HG03565 (cell line): ENCODE data around the gene AUH.

Experiments used
- ATAC-seq: cut with Tn5 transposase; IDR thresholded peaks from one replicate; pipeline ENCODE4 v1.9.1; 2021; ENCODE audit warnings: mild to moderate bottlenecking, moderate library complexity; ENCODE audit not compliant: unreplicated experiment

AUH gene

GRCh38 chr9:91256235-91256634, 105.5 kb downstream of the AUH start:
- ATAC-seq: no peak

- ATAC-seq: no peak
These were observed 106.4 kb downstream of the AUH start for GRCh38 chr9:91255327-91255726.

DNA sequence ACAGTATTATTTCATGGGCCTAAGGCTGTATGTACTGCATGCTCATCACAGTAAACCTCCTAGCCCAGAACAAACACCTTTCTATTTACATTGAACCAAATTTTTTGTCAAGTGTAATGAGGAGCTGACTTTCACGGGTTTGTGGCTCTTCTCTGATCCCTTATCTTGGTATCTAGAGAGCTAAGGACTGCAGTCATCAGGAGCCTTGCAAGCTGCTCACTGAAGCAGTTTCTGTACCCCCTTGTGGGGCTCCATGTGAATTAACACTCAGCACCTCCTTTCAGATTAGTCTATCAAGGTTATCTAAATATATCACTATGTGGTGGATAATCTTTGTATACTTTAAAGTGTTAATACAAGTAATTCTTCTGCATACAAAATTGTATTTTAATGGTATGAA, 108.2 kb downstream of the AUH start:
- no peak for ATAC-seq

DNA sequence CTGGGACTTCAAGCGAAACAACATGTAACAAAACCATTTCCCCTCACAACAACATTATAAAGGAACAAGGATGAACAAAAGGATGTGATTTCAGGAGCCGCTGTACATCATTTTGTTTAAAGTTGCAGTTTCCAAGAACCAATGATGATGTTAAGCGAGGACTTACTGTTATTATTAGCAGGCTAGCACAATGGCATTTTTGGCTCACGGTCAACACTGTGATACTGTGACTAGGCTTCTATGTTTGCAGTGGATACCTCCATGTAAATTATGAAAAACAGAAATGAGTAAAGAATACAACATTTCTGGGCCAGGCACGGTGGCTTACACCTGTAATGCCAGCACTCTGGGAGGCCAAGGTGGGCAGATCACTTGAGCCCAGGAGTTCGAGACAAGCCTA, 113.0 kb downstream of the AUH start:
- no peak for ATAC-seq

DNA sequence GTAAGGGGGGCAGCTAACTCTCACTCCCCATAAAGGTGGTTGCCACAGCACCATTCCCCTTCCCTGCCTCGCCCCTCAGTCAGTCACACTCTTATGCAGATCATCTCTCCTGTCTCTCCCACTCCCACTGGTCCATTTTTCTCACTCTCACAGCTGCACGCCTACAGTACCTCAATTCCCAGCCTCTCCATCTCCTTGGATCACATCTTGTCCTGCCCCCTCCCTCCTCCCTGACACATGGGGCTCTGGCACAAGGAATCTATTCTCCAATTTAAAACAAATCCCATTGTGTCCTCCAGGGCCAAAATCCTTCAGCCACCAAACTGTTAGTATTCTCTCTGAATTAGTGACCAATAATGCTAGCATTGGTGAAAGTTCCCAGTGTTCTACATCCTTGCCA, 114.4 kb downstream of the AUH start:
- no peak for ATAC-seq

DNA sequence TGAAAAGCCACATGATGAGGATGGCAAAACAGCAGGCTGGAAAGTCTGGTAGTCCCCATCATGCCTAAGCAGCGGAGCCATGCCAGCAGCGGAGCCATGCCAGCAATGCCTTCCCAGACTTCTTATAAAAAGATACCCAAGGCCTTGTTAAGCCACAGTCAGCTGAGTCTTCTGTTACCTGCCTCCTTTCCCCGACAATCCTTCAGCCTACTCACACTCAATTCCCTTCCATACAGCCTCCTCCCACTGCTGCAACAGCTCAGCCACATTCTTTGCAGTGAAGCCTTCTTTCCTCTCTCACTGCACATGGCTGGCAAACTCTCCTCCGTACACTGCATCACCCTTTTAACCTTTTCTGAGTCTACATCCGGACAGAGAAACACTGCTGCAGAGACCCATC, 114.9 kb downstream of the AUH start:
- ATAC-seq: no peak

DNA sequence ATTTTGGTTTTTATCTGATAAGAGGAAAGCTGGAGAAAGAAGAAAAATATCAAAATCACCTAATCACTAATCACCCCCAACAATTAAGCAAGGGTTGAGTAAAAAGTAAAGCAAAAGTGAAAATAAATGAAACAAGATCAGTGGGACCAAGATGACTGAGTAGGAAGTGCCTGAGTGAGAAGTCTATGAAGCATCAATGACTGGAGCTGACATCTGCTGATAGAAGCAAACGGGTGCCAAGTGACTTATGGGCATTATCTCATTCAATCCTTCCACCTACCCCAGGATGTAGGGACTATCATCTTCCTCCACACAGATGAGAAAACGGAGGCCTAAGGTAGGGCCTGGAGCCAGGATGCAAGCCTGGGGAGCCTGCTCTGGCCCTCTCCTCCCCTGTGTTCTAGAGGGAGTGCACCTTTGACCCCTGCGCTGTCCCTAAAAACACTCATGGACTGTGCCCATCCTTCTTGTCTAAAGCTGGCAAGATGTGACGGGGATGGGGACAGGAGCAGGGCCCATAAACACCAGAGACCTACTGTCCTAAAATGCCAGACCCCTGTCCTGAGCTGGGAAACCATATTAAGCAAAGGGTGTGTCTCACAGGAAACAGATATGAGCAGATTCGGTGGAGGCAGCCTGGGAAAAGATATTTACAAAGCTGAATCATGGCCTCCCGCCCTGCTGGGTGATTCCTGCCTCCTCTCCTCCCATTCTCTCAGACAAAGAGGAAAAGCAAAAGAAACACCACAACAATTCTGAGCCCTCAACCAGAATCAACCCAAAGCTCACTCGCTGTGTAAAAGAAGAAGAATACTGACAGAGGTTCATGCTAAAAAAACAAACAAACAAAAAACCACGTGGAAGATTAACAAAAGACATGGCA, 116.0 kb downstream of the AUH start:
- no peak for ATAC-seq

DNA sequence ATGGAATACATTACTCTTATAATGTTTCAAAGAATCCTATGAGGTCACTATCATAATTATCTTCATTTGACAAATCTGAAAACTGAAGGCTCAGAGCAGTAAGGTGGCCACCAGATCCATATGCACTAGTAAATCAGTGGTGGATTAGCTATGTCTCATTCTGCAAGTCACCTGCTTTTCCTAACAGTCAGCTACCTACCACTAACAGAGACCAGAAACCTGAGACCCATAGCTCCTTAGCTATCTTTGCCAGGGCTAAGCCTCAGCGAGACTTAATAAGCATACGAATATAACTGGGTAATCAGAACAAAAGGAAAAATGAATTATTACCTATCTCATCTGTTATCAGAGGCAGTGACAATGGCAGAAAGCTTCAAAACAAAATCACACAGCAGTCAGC, 118.7 kb downstream of the AUH start:
- no peak for ATAC-seq

DNA sequence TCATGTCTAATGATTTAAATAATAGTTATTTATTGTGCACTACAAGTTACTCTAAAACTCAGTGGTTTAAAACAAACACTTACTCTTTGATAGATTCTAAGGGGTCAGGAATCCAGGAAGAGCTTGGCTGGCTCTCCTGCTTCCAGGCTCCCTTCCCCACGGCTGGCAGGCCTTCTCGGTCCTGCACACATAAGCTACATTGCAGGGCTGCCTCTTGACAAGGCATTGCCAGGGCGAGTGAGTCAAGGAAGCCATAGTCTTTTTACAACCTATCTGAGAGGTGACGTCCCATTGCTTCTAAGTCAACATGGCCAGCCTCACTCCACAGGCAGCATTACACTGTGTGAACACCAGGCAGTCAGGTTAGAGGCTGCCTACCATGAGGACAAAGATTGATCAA, 119.8 kb downstream of the AUH start:
- ATAC-seq: no peak

- ATAC-seq: no peak
These were observed 121.0 kb downstream of the AUH start for GRCh38 chr9:91240596-91241165.

DNA sequence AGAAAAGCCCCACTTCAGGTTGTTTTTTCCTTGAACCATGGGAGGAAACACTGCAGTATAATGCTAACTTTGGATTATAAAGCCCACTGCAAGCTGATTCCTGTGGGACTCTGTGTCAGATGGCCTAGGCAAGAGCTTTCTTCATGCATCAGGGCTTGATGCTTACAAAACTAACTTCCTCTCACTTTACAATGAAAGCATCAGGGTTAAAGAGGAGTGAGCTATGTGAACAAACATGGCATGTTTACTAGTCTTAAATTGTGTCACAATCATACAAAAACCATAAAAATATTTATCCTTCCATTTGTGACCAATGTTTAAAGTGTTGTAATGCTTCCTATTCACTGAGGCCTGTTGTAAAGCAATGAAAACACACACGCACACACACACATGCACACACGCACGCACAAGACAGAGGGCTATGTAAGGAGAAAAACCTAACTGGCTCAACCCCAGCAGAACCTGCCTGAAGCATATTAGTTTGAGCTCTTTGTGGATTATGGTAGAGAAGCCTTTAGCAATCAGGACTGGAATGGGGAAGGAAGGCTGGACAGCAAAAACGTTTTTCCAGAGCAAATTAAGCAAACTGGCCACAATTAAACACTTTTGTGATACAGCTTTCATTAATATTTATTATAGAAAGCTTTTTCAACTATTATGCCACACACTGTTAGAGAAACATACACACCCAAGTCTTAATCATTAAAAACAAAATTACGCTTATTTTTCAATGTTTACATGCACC, 122.2 kb downstream of the AUH start:
- no peak for ATAC-seq

DNA sequence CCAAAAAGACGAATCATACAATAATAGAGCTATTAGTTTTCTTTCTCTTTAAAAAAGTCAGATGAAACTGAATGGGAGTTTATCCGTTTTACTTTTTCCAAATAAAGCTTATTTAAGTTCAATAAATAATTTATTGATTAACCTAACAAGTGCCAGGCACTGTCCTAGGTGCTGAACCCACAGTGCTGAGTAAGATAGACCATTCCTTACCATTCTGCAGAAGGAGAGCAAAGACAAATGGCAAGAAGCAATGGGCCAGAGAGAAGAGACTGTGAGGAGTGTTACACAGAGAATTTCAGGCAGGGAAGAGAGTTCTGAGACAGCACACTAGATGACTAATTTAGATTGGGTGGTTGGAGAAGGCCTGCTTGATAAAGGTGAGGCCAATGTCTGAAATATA, 127.2 kb downstream of the AUH start:
- ATAC-seq: no peak

DNA sequence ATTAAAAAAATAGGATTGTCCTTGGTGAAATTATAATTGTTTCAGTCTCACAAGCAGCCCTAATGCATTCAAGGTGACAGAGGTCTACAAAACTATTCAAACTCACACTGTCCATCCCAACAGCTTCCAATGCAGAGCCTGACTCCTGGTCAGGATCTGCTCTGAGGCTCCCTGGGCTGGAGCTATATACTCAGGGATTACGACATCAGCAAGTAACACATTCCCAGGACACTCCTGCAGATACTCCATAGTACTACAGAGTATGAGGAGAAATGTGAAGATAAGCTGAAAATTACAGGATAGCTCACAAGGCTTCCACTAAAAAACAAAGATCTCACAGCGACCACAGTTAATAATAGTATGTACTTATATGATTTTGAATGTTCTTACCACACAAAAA, 130.1 kb downstream of the AUH start:
- ATAC-seq: no peak

- ATAC-seq: no peak
These were observed 138.7 kb downstream of the AUH start for GRCh38 chr9:91223000-91223399.

GRCh38 chr9:91222457-91222856, 139.3 kb downstream of the AUH start:
- ATAC-seq: no peak

GRCh38 chr9:91221332-91221731, 140.4 kb downstream of the AUH start:
- no peak for ATAC-seq

DNA sequence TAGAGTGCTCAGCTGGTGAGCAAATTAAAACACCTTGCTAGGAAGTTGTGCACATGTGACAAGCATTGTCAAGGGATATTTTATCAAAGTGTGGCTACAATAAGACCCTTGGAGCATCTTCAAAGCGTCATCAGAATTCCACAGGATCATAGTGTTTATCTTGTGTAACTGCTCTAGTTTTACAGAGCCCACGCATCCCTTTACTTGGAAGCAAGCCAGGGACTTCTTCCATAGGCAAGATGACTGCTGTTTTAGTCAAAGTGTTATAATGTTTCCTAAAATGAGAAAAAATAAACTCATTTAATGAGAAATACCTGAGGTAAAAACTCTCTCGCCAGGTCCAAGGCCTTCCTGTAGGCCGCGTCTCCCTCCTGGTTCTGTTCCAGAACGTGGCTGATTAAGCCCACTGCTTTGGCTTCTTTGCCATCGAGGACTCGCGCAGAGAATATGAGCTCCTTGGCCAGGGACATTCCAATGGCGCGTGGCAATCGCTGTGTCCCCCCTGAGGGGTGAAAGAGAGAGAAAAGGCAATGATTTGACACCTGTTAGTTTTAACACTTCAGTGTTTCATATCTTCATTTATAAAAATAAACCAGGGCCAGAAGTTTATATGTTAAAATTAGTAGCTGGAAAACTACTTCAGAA, 141.1 kb downstream of the AUH start:
- ATAC-seq: no peak

GRCh38 chr9:91220021-91220420, 141.7 kb downstream of the AUH start:
- no peak for ATAC-seq

GRCh38 chr9:91219557-91219956, 142.2 kb downstream of the AUH start:
- no peak for ATAC-seq

DNA sequence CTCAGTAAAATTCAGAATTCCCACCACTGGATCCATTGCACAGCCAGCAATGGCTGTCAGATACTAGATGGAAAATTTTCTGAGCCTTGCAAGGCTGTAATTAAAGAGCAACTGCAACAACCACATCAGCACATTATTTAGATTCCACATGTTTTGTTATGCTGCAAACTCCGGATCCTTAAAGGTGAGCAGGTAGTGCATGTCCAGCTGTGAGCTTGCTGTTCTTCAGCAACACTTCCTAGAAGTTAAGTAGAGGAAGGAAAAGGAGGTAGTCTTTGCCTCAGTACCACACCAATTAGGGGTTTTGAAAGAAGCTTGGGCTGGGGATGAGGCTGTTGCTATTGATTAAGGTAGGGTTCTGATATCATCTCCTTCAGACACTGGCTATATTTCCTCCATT, 144.3 kb downstream of the AUH start:
- no peak for ATAC-seq

- ATAC-seq: no peak
These were observed 146.9 kb downstream of the AUH start for GRCh38 chr9:91214867-91215266.

- ATAC-seq: no peak
These were observed 147.6 kb downstream of the AUH start for GRCh38 chr9:91214086-91214485.
